Islet precursor cell (in vitro differentiated cells): Measurements from ENCODE around the gene EXPH5.
A peak's percentile ranks its signal among the peaks of the same experiment; 100 is the strongest.

ENCODE experiments used
- DNase-seq: peaks from one replicate; pipeline ENCODE4 v3.0.0-alpha.2; 2018

EXPH5 gene

GRCh38 chr11:108511851-108512474 lies 81.6 kb downstream of the EXPH5 start:
- DNase-seq: no peak

GRCh38 chr11:108508653-108509593 lies 84.6 kb downstream of the EXPH5 start:
- DNase-seq: no peak

- no peak for DNase-seq
Observed at GRCh38 chr11:108501396-108501795, 92.2 kb downstream of the EXPH5 start.

- DNase-seq: peak; percentile 81
Observed at GRCh38 chr11:108500721-108501120, 92.8 kb downstream of the EXPH5 start.

- no peak for DNase-seq
Observed at GRCh38 chr11:108500169-108500568, 93.4 kb downstream of the EXPH5 start.

GRCh38 chr11:108498816-108499408 lies 94.7 kb downstream of the EXPH5 start:
- DNase-seq: peak; percentile 65

- peak; percentile 89 for DNase-seq
Observed at GRCh38 chr11:108498046-108498815, 95.3 kb downstream of the EXPH5 start, which contains the start of gene POGLUT3. POGLUT3 (minus strand) TSS chr11:108498384; CDS start chr11:108498366, 18 bp downstream.

- peak; percentile 99 for DNase-seq
Observed at GRCh38 chr11:108497317-108498045, 96.1 kb downstream of the EXPH5 start.

- peak; percentile 58 for DNase-seq
Observed at GRCh38 chr11:108496643-108497256, 96.8 kb downstream of the EXPH5 start.

GRCh38 chr11:108495326-108495725 lies 98.2 kb downstream of the EXPH5 start:
- no peak for DNase-seq

GRCh38 chr11:108494182-108494581 lies 99.4 kb downstream of the EXPH5 start:
- no peak for DNase-seq

GRCh38 chr11:108491936-108492335 lies 101.6 kb downstream of the EXPH5 start:
- no peak for DNase-seq

GRCh38 chr11:108486828-108487227 lies 106.7 kb downstream of the EXPH5 start:
- DNase-seq: no peak

- DNase-seq: no peak
Observed at GRCh38 chr11:108486331-108486730, 107.2 kb downstream of the EXPH5 start.

GRCh38 chr11:108483163-108483562 lies 110.4 kb downstream of the EXPH5 start:
- DNase-seq: no peak

GRCh38 chr11:108474664-108475463 lies 118.7 kb downstream of the EXPH5 start:
- DNase-seq: no peak

GRCh38 chr11:108472681-108473080 lies 120.9 kb downstream of the EXPH5 start:
- no peak for DNase-seq

- DNase-seq: no peak
Observed at GRCh38 chr11:108468478-108468864, 125.1 kb downstream of the EXPH5 start.

GRCh38 chr11:108467091-108467823 lies 126.3 kb downstream of the EXPH5 start, which contains the start of gene C11orf65:
C11orf65 (minus strand) TSS chr11:108467529; CDS start chr11:108461559, 5,970 bp downstream.
- DNase-seq: peak; percentile 98

GRCh38 chr11:108466405-108466804 lies 127.2 kb downstream of the EXPH5 start:
- no peak for DNase-seq
